ENCODE data around the gene ASXL3.

DNA sequence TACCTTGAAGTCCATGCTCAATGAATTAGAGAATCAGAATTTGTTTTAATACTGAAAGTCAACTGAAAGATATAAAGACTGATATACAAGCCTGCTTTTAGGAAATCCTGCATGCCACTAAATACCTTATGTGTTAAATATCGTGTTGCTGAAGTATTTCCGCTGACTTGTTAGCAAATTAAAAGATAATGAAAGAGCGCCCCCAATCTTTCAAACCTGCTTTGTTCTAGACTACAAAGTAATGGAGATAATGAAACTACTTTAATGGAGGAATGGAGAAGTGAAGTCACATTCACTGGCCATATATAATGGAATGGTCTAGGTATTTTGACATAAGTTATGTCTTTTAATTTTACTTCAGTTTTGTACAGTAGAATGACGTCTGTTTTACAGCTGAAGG lies 95.7 kb downstream of the ASXL3 start:
- TF ChIP-seq, protein P1, sequence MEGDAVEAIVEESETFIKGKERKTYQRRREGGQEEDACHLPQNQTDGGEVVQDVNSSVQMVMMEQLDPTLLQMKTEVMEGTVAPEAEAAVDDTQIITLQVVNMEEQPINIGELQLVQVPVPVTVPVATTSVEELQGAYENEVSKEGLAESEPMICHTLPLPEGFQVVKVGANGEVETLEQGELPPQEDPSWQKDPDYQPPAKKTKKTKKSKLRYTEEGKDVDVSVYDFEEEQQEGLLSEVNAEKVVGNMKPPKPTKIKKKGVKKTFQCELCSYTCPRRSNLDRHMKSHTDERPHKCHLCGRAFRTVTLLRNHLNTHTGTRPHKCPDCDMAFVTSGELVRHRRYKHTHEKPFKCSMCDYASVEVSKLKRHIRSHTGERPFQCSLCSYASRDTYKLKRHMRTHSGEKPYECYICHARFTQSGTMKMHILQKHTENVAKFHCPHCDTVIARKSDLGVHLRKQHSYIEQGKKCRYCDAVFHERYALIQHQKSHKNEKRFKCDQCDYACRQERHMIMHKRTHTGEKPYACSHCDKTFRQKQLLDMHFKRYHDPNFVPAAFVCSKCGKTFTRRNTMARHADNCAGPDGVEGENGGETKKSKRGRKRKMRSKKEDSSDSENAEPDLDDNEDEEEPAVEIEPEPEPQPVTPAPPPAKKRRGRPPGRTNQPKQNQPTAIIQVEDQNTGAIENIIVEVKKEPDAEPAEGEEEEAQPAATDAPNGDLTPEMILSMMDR (IDR thresholded peaks at IDR 0.05; ENCODE audit: low read length), result no peak
- TF ChIP-seq EZH2phosphoT487 (IDR thresholded peaks at IDR 0.05; ENCODE audit: low read length) (no peak), EZH2 (optimal IDR thresholded peaks at IDR 0.05; ENCODE audit: low read depth, low read length) (no peak)

Measured in MM.1S (cell line).